GM21723 (cell line): Measurements from ENCODE around the gene SEL1L2.
"Not testable (repeated sequence)": the region's sequence is repeated elsewhere in the genome, so short reads cannot be mapped to it uniquely, and the experiment has no call there.

Experiments used
- ATAC-seq: cut with Tn5 transposase; IDR thresholded peaks from one replicate; pipeline ENCODE4 v1.9.1; 2021; ENCODE audit warnings: mild to moderate bottlenecking, moderate library complexity; ENCODE audit not compliant: unreplicated experiment

SEL1L2 gene, protein sequence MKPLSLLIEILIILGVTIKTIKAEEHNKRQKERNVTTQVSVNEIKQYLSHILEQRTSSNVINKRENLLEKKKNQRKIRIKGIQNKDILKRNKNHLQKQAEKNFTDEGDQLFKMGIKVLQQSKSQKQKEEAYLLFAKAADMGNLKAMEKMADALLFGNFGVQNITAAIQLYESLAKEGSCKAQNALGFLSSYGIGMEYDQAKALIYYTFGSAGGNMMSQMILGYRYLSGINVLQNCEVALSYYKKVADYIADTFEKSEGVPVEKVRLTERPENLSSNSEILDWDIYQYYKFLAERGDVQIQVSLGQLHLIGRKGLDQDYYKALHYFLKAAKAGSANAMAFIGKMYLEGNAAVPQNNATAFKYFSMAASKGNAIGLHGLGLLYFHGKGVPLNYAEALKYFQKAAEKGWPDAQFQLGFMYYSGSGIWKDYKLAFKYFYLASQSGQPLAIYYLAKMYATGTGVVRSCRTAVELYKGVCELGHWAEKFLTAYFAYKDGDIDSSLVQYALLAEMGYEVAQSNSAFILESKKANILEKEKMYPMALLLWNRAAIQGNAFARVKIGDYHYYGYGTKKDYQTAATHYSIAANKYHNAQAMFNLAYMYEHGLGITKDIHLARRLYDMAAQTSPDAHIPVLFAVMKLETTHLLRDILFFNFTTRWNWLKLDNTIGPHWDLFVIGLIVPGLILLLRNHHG

DNA sequence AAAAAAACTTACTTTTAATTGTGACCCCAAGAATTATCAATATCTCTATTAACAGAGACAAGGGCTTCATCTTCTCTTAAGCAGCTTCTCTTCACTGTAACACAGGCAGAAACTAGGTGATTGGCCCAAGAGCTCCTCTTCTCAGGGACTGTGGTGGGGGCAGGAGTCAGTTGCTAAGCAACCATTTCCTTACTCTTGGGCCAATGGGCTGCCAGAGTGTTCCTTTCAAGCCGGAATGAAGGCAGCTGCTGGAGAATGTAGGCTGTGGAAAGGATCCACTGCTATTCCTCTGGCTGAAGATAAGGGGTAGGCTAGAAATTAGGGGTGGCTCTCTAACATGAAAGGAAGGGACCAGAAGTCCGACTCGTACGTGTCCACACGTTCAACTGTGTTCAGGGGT lies at the start of gene SEL1L2:
Gene SEL1L2, minus strand, starts transcription at position 150 of the 400 bp plus-strand sequence. Its CDS starts 80 bp downstream, at position 70.
- ATAC-seq: no peak

DNA sequence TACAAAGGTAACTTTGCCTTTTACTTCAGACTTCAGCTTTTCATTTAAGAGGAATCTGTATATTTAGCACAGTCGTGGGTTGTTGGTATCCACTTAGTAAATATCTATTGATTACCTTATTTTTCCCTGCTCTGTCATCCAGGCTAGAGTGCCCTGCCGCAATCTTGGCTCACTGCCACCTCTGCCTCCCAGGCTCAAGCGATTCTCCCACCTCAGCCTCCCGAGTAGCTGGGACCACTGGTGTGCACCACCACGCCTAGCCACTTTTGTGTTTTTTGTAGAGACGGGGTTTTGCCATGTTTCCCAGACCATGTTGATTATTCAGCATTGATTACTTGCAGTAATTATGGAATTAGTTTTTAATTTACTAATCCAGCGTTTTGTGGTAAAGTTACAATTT lies 46.2 kb upstream of the SEL1L2 start:
- no peak for ATAC-seq

DNA sequence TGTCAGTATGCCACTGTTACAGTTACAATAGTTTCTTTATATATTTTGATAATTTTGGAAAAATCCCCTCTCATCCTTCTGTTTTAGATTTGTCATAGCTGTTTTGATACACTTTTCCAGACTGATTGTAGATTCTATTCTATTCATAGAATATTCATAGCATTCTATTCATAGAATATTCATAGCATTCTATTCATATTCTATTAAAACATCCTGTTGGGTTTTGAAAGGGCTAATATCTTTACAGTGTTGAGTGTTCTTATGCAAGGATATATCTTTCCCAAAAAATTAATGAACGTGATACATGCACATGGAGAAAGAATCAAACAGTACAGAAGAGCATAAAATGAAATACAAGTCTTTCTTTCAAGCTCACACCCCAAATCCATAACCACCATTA lies 42.9 kb upstream of the SEL1L2 start:
- ATAC-seq: no peak

GRCh38 chr20:14030991-14031390 lies 40.6 kb upstream of the SEL1L2 start:
- no peak for ATAC-seq

DNA sequence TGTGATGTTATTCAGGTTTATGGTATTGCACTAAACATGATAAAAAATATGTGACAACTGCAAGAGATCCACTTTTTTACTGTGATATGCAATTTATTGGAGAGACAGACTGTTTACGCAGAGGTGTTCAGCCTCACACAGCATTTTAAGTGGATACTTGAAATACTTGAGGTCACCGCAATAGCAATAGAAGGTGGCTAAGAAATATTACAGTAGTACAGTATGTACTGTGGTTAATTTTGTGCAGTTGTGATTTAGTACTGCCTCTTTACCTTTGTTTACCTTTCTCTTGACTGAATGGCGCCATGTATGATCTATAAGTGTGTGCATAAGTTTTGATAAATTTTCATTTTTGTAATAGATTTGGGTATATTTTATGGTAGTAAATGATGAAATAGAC lies 22.3 kb upstream of the SEL1L2 start:
- no peak for ATAC-seq

GRCh38 chr20:14009208-14009607 lies 18.8 kb upstream of the SEL1L2 start:
- no peak for ATAC-seq

DNA sequence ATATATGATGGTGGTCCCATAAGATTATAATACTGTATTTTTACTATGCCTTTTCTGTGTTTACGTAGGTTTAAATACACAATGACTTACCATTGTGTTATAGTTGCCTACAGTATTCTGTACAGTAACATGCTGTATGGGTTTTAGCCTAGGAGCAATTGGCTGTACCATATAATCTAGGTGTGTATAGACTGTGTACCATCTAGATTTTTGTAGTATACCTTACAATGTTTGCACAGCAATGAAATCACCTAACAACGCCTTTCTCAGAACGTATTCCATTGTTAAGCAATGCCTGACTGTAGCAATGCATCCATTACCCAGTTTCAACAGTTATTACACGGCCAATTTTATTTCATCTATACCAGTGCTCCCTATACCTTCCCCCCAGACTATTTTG lies 15.6 kb upstream of the SEL1L2 start:
- ATAC-seq: no peak

DNA sequence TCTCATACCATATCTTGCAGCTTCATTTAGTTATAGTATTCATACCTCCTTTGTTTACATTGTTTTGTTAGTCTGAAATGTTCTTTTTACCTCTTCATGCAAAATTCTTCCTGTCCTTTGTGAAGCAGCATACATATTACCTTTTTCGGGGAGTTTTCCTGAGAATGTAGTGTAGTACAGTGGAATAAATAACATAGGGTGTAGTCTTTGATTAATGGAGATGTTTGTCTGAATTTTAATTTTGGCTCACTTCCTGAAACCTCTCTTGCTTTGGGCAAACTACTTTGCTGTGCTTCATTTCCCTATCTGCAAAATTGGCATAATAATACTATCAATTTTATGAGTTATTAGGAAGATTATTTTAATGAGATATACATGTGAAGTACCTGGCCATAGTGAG lies 10.5 kb upstream of the SEL1L2 start:
- no peak for ATAC-seq

DNA sequence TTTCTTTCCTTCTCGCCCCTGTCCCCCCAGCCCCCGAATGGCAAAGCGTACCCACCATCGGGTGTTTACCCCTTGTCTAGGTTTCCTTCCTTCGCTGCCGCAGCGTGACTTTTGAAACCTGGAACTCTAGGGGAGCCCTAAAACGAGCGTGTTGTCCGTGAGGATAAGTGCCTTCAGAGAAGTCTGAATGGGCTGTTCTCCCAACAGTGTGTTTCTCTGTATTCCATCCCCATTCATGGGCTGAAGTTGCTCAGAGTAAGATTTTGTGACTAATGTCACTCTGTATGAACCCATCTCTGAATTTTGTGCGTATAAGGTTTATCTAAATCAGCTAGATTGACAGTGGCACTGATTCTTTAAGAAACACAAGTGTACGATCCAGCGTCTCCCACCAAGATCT lies 5.9 kb upstream of the SEL1L2 start:
- ATAC-seq: no peak

DNA sequence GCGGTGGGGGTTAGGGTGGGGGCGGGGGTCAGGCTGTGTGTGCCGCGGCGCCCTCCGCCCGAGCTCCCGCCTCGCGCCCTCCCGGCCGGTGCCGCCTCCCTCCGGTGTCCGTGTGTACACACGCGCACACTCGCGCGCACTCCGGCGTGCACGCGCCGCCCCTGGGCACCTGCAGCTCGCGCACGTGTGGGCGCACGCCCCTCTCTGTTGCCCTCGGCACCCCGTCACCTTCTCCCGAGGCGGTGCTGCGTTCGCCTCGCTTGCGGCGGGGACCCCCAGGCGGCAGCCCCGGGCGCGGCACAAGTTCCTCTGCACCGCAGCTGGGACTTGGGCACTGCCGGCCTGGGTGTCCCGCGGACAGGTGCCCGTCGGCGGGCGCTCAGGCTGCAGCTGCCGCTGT lies 5.4 kb upstream of the SEL1L2 start:
- no peak for ATAC-seq

GRCh38 chr20:13995086-13995665 lies 4.8 kb upstream of the SEL1L2 start, which contains the start of gene MACROD2:
Gene MACROD2, plus strand, starts transcription at chr20:13995516.
- peak; percentile 83 for ATAC-seq

DNA sequence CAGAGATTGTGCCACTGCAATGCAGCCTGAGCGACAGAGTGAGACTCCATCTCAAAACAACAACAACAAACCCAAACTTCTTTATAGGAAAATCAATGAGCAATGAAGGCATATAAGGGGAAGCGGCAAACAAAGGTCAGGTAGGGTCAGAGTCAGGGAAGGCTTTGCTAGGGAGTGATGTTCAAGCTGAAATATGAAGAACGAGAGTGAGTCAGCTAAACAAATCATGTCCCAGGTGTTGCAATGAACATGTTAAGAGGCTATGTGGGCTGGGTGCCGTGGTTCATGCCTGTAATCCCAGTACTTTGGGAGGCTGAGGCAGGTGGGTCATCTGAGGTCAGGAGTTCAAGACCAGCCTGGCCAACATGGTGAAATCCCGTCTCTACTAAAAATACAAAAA lies 1.5 kb upstream of the SEL1L2 start:
- not testable (repeated sequence) for ATAC-seq

GRCh38 chr20:13991311-13991710 lies 897 bp upstream of the SEL1L2 start:
- ATAC-seq: no peak

- ATAC-seq: no peak
Measured at GRCh38 chr20:13984211-13984610, 6.2 kb downstream of the SEL1L2 start.

- no peak for ATAC-seq
Measured at GRCh38 chr20:13960525-13960924, 29.9 kb downstream of the SEL1L2 start.

DNA sequence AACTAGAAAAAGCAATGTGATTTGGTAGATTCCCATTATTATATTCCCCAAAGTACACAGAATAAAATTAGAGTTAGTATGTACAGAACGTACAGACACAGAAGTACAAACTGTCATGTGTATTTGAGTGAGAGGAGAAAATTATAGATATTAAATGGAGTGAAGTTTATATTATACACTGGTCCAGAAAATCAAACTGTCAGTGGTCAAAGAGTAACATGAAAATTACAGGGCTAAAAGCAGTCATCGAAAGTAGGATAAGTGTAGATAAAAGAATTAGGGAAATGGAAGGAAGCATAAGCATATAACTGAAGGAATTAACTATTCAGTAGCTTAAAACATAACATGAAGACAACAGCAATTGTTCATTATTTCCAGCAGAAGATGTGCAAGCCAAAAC lies 30.3 kb downstream of the SEL1L2 start:
- no peak for ATAC-seq

DNA sequence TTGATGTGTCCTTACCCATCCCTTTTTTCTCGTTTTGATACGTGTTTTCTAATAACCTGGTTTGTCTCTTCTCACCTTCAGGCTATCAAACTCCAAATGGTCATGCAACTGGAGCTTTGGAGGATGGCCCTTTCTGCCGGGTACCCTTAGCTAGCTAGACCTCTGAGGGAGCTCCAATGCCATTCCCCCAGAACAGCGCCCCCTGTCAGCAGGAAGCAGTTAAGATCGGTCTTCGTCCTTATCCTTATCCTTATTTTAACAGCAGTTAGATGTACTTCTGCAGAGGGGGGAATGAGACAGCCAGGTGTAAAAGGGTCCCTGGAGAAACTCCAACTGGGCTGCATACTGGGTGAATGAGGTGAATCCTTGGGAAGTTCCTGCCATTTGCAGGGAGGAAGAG lies 37.2 kb downstream of the SEL1L2 start:
- no peak for ATAC-seq

DNA sequence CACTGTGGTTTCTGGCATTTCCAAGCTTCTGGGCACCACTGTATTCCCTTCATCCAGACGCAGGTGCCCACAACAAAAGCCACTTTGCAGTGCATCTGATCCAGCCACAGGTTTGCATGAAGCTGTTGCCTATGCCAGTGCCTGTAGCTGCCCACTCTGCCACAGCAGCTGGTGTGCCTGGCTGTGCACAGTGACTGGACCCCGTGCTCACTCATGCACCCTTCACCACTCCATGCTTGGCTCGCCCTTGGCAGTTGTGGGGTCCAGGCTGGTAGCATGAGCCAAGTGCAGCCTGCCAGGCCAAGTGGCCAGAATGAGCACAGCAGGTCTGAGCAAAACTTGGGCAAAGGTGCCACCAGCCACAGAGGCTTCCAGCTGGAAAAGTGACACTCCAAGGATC lies 42.7 kb downstream of the SEL1L2 start:
- no peak for ATAC-seq

GRCh38 chr20:13941031-13941430 lies 49.4 kb downstream of the SEL1L2 start:
- no peak for ATAC-seq

DNA sequence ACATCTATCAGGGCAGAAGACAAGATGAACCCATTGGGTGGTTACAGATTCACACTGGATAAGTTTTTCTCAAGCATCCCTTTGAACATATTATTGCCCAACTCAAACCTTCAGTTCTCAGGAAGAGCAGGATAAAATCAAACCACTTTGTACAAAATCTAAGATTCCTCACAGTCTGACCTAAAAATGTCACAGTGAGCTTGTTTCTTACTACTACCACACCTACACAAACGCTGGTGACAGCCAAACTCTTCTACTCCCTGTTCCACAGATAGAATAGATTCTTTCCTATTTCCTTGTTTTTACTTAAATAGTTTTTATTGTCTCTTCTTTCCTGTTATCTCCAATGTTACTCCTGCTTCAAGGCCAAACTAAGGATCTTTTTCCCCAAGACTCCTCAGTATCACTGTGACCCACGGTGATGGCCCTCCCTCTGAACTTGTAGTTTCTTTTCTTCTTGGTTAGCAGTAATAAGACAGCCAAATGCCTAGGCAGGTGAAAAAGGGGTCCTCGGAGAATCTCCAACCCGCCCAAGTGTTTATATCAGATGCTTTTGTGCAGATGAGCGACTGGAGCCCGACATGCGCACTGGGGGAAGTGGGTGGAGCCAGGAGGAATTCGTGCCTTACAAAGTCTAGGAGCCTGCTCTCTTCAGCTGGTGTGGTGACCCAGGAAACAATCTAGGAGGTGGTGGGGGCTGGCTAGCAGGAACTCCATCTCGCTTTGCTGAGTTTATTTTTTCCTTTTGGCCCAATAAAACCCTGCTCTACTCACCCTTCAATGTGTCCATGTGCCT lies 53.4 kb downstream of the SEL1L2 start:
- no peak for ATAC-seq
